ENCODE results near the gene MIA.
A peak's percentile ranks its signal among the peaks of the same experiment; 100 is the strongest.

The MIA gene

GRCh38 chr19:40802300-40803169, 27.2 kb downstream of the MIA start (continued):
- TF ChIP-seq ZNF621 (tag by site-specific recombination; IDR thresholded peaks at IDR 0.05) (no peak), KLF10 (tag by site-specific recombination; IDR thresholded peaks at IDR 0.05) (no peak), KLF1 (tag by site-specific recombination; IDR thresholded peaks at IDR 0.05) (peak; percentile 98), EGR2 (tag by site-specific recombination; IDR thresholded peaks at IDR 0.05; ENCODE audit: low read depth) (no peak), OSR2 (tag by site-specific recombination; IDR thresholded peaks at IDR 0.05) (0 out of 2 replicates have a peak, but pooled peaks have one; percentile 20), HIC1 (tag by site-specific recombination; IDR thresholded peaks at IDR 0.05) (no peak), ZNF155 (tag by site-specific recombination; IDR thresholded peaks at IDR 0.05) (no peak), ZNF132 (tag by site-specific recombination; IDR thresholded peaks at IDR 0.05; ENCODE audit: borderline replicate concordance) (no peak), REST (tag by site-specific recombination; IDR thresholded peaks at IDR 0.05) (no peak), FEZF1 (tag by site-specific recombination; IDR thresholded peaks at IDR 0.05) (no peak), ZSCAN16 (tag by site-specific recombination; IDR thresholded peaks at IDR 0.05) (no peak), ZNF16 (tag by site-specific recombination; IDR thresholded peaks at IDR 0.05; ENCODE audit: low read depth) (no peak), ZNF10 (tag by site-specific recombination; IDR thresholded peaks at IDR 0.05) (no peak), SP2 (tag by site-specific recombination; IDR thresholded peaks at IDR 0.05) (peak; percentile 43), ZNF202 (tag by site-specific recombination; IDR thresholded peaks at IDR 0.05; ENCODE audit: borderline replicate concordance) (no peak), ZNF175 (tag by site-specific recombination; IDR thresholded peaks at IDR 0.05) (no peak), SCRT1 (tag by site-specific recombination; IDR thresholded peaks at IDR 0.05; ENCODE audit: borderline replicate concordance) (no peak), BCL11B (tag by site-specific recombination; IDR thresholded peaks at IDR 0.05; ENCODE audit: low read depth) (no peak), GLIS2 (tag by site-specific recombination; IDR thresholded peaks at IDR 0.05) (peak; percentile 60), ZSCAN4 (tag by site-specific recombination; IDR thresholded peaks at IDR 0.05) (no peak), ZNF266 (tag by site-specific recombination; IDR thresholded peaks at IDR 0.05; ENCODE audit: low read depth) (no peak), ZNF416 (tag by site-specific recombination; IDR thresholded peaks at IDR 0.05) (no peak), ZNF596 (tag by site-specific recombination; IDR thresholded peaks at IDR 0.05) (no peak), GLIS1 (tag by site-specific recombination; IDR thresholded peaks at IDR 0.05) (peak; percentile 79), ZNF585B (tag by site-specific recombination; IDR thresholded peaks at IDR 0.05) (no peak), ZNF558 (tag by site-specific recombination; IDR thresholded peaks at IDR 0.05) (no peak), PRDM2 (tag by site-specific recombination; IDR thresholded peaks at IDR 0.05; ENCODE audit: borderline replicate concordance) (no peak), ZNF133 (tag by site-specific recombination; IDR thresholded peaks at IDR 0.05) (no peak)
